ENCODE results near the gene APBB2. TPM values are rescaled to one million over a fixed set of nuclear protein-coding genes. Genes with fewer than 3 reads are reported as not detected.

The APBB2 gene
- total and polyA plus RNA-seq, 2 experiments from 2014 or later: 35.8 to 74.8 TPM

DNA sequence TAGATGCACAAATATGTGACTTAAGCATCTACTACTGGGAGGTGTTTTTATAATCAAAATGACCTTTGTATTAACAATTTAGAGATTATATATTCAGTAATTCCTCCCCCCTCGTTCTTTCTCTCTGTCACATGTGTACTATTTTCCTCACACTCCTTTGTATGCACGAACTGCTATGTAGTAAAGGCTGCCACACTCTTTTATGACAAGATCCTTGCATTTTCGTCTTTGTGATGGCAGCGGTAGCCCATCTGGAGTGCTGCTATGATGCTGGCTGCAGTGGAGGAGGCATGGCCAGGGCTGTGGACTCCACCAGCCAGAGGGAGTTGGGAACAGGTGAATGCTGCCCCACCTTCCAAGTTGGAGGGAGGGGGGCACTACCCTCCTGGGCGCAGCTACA, 248.3 kb downstream of the APBB2 start:
- no peak for TF ChIP-seq NANOG (IDR thresholded peaks at IDR 0.05; ENCODE audit: borderline replicate concordance)
- TF ChIP-seq STAT1 (IDR thresholded peaks at IDR 0.05; ENCODE audit: unreplicated experiment): no peak
- TF ChIP-seq, protein P1, sequence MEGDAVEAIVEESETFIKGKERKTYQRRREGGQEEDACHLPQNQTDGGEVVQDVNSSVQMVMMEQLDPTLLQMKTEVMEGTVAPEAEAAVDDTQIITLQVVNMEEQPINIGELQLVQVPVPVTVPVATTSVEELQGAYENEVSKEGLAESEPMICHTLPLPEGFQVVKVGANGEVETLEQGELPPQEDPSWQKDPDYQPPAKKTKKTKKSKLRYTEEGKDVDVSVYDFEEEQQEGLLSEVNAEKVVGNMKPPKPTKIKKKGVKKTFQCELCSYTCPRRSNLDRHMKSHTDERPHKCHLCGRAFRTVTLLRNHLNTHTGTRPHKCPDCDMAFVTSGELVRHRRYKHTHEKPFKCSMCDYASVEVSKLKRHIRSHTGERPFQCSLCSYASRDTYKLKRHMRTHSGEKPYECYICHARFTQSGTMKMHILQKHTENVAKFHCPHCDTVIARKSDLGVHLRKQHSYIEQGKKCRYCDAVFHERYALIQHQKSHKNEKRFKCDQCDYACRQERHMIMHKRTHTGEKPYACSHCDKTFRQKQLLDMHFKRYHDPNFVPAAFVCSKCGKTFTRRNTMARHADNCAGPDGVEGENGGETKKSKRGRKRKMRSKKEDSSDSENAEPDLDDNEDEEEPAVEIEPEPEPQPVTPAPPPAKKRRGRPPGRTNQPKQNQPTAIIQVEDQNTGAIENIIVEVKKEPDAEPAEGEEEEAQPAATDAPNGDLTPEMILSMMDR (conservative IDR thresholded peaks at IDR 0.05; ENCODE audit: low read depth in 2 of 2): no peak
- TF ChIP-seq, protein P2, sequence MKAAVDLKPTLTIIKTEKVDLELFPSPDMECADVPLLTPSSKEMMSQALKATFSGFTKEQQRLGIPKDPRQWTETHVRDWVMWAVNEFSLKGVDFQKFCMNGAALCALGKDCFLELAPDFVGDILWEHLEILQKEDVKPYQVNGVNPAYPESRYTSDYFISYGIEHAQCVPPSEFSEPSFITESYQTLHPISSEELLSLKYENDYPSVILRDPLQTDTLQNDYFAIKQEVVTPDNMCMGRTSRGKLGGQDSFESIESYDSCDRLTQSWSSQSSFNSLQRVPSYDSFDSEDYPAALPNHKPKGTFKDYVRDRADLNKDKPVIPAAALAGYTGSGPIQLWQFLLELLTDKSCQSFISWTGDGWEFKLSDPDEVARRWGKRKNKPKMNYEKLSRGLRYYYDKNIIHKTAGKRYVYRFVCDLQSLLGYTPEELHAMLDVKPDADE (IDR thresholded peaks at IDR 0.05): no peak
- TF ChIP-seq ZNF114 (CRISPR knock-in tag; IDR thresholded peaks at IDR 0.05): no peak
- no peak for TF ChIP-seq ZNF331 (CRISPR knock-in tag; IDR thresholded peaks at IDR 0.05; ENCODE audit: low read depth)
- TF ChIP-seq, protein P3, sequence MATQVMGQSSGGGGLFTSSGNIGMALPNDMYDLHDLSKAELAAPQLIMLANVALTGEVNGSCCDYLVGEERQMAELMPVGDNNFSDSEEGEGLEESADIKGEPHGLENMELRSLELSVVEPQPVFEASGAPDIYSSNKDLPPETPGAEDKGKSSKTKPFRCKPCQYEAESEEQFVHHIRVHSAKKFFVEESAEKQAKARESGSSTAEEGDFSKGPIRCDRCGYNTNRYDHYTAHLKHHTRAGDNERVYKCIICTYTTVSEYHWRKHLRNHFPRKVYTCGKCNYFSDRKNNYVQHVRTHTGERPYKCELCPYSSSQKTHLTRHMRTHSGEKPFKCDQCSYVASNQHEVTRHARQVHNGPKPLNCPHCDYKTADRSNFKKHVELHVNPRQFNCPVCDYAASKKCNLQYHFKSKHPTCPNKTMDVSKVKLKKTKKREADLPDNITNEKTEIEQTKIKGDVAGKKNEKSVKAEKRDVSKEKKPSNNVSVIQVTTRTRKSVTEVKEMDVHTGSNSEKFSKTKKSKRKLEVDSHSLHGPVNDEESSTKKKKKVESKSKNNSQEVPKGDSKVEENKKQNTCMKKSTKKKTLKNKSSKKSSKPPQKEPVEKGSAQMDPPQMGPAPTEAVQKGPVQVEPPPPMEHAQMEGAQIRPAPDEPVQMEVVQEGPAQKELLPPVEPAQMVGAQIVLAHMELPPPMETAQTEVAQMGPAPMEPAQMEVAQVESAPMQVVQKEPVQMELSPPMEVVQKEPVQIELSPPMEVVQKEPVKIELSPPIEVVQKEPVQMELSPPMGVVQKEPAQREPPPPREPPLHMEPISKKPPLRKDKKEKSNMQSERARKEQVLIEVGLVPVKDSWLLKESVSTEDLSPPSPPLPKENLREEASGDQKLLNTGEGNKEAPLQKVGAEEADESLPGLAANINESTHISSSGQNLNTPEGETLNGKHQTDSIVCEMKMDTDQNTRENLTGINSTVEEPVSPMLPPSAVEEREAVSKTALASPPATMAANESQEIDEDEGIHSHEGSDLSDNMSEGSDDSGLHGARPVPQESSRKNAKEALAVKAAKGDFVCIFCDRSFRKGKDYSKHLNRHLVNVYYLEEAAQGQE (IDR thresholded peaks at IDR 0.05; ENCODE audit: unreplicated experiment): no peak
- TF ChIP-seq EZH2phosphoT487 (IDR thresholded peaks at IDR 0.05; ENCODE audit: unreplicated experiment): no peak
- TF ChIP-seq, protein P4, sequence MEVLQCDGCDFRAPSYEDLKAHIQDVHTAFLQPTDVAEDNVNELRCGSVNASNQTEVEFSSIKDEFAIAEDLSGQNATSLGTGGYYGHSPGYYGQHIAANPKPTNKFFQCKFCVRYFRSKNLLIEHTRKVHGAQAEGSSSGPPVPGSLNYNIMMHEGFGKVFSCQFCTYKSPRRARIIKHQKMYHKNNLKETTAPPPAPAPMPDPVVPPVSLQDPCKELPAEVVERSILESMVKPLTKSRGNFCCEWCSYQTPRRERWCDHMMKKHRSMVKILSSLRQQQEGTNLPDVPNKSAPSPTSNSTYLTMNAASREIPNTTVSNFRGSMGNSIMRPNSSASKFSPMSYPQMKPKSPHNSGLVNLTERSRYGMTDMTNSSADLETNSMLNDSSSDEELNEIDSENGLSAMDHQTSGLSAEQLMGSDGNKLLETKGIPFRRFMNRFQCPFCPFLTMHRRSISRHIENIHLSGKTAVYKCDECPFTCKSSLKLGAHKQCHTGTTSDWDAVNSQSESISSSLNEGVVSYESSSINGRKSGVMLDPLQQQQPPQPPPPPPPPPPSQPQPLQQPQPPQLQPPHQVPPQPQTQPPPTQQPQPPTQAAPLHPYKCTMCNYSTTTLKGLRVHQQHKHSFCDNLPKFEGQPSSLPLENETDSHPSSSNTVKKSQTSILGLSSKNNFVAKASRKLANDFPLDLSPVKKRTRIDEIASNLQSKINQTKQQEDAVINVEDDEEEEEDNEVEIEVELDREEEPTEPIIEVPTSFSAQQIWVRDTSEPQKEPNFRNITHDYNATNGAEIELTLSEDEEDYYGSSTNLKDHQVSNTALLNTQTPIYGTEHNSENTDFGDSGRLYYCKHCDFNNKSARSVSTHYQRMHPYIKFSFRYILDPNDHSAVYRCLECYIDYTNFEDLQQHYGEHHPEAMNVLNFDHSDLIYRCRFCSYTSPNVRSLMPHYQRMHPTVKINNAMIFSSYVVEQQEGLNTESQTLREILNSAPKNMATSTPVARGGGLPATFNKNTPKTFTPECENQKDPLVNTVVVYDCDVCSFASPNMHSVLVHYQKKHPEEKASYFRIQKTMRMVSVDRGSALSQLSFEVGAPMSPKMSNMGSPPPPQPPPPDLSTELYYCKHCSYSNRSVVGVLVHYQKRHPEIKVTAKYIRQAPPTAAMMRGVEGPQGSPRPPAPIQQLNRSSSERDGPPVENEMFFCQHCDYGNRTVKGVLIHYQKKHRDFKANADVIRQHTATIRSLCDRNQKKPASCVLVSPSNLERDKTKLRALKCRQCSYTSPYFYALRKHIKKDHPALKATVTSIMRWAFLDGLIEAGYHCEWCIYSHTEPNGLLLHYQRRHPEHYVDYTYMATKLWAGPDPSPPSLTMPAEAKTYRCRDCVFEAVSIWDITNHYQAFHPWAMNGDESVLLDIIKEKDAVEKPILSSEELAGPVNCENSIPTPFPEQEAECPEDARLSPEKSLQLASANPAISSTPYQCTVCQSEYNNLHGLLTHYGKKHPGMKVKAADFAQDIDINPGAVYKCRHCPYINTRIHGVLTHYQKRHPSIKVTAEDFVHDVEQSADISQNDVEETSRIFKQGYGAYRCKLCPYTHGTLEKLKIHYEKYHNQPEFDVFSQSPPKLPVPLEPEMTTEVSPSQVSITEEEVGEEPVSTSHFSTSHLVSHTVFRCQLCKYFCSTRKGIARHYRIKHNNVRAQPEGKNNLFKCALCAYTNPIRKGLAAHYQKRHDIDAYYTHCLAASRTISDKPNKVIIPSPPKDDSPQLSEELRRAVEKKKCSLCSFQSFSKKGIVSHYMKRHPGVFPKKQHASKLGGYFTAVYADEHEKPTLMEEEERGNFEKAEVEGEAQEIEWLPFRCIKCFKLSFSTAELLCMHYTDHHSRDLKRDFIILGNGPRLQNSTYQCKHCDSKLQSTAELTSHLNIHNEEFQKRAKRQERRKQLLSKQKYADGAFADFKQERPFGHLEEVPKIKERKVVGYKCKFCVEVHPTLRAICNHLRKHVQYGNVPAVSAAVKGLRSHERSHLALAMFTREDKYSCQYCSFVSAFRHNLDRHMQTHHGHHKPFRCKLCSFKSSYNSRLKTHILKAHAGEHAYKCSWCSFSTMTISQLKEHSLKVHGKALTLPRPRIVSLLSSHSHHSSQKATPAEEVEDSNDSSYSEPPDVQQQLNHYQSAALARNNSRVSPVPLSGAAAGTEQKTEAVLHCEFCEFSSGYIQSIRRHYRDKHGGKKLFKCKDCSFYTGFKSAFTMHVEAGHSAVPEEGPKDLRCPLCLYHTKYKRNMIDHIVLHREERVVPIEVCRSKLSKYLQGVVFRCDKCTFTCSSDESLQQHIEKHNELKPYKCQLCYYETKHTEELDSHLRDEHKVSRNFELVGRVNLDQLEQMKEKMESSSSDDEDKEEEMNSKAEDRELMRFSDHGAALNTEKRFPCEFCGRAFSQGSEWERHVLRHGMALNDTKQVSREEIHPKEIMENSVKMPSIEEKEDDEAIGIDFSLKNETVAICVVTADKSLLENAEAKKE (CRISPR knock-in tag; IDR thresholded peaks at IDR 0.05): no peak
- no peak for TF ChIP-seq EZH2 (IDR thresholded peaks at IDR 0.05; ENCODE audit: low read depth, unreplicated experiment)
- no peak for TF ChIP-seq POLR2AphosphoS5 (IDR thresholded peaks at IDR 0.05; ENCODE audit: low read depth)
- no peak for TF ChIP-seq JUNB (IDR thresholded peaks at IDR 0.05; ENCODE audit: unreplicated experiment)
- TF ChIP-seq CREB1 (CRISPR knock-in tag; IDR thresholded peaks at IDR 0.05; ENCODE audit: low read depth): no peak
- DNase-seq (ENCODE audit: low spot score) (no peak), ATAC-seq (no peak)
- Mint-ChIP-seq H3K4me1 (peaks cover 27% of the 10 kb centered on the region), H3K36me3 (ENCODE audit: low read depth) (peaks cover 31% of the 10 kb centered on the region), H3K4me3 (no peak overlapping the region), H3K9me3 (peaks cover 6% of the 10 kb centered on the region; the same call in 2 of the 3 replicates), H3K27ac (no peak overlapping the region), H3K27me3 (ENCODE audit: insufficient read depth, low read depth, poor library complexity) (peaks cover 4% of the 10 kb centered on the region)
- no peak overlapping the region for H2AFZ ChIP-seq
- no peaks in the 10 kb centered on the region for H3K9me2 ChIP-seq (ENCODE audit: insufficient read depth)
- H3K4me1 ChIP-seq (ENCODE audit: insufficient read depth): peaks cover 21% of the 10 kb centered on the region
- no peaks in the 10 kb centered on the region for H3K27me3 ChIP-seq (ENCODE audit: insufficient read depth)
- H4K20me1 ChIP-seq (replicated peaks; ENCODE audit: insufficient read depth): no peaks in the 10 kb centered on the region
- no peak overlapping the region for H3K27ac ChIP-seq (ENCODE audit: low read depth)
- no peaks in the 10 kb centered on the region; the same call in 1 of the 2 replicates for H3K79me2 ChIP-seq (replicated peaks; ENCODE audit: insufficient read depth)
- H3F3A ChIP-seq (replicated peaks; ENCODE audit: low read depth): no peaks in the 10 kb centered on the region
- no peaks in the 10 kb centered on the region for H3K36me3 ChIP-seq (ENCODE audit: insufficient read depth)
- no peak overlapping the region for H3K4me3 ChIP-seq
- H3K4me2 ChIP-seq: no peak overlapping the region
